CD14-positive monocyte (primary cell): ENCODE data around the gene HP. TPM values are rescaled to one million over a fixed set of nuclear protein-coding genes. Genes with fewer than 3 reads are reported as not detected.

ENCODE experiments used
- DNase-seq, 3 donors: peaks; one replicate each; pipeline ENCODE4 v3.0.0-alpha.2; 2011 to 2022
- H2AFZ ChIP-seq: 2 replicates; pipeline ENCODE4 v1.6.0; 2012; ENCODE audit warnings: mild to moderate bottlenecking, low read depth, low read length, inconsistent platforms; ENCODE audit not compliant: insufficient read depth, poor library complexity, severe bottlenecking
- H3K27ac ChIP-seq, 2 donors: 1 replicate in 1 of 2; 2 replicates in 1 of 2; pipeline ENCODE4 v1.5.1; 2012 to 2013; ENCODE audit warnings: low read length in 2 of 2, control low read depth in 1 of 2, inconsistent platforms in 1 of 2, low read depth in 1 of 2, mild to moderate bottlenecking in 1 of 2
- H3K27me3 ChIP-seq, 2 donors: one replicate each; pipeline versions ENCODE4 v1.6.0 to v1.6.1; 2011 to 2013; ENCODE audit warnings: low read length in 2 of 2; ENCODE audit not compliant: control insufficient read depth in 2 of 2, insufficient read depth in 2 of 2
- H3K36me3 ChIP-seq, 2 donors: replicated peaks in 1 of 2; 1 replicate in 1 of 2; 2 replicates in 1 of 2; pipeline versions ENCODE4 v1.5.1 to v1.6.1; 2012 to 2013; ENCODE audit warnings: low read length in 2 of 2, control low read depth in 1 of 2, inconsistent platforms in 1 of 2, mild to moderate bottlenecking in 1 of 2; ENCODE audit not compliant: insufficient read depth in 2 of 2, control insufficient read depth in 1 of 2
- H3K4me1 ChIP-seq, 2 donors: 1 replicate in 1 of 2; 2 replicates in 1 of 2; pipeline versions ENCODE4 v1.5.1 to v1.6.1; 2012 to 2013; ENCODE audit warnings: low read length in 2 of 2, control low read depth in 1 of 2, inconsistent platforms in 1 of 2, mild to moderate bottlenecking in 1 of 2, moderate library complexity in 1 of 2; ENCODE audit not compliant: insufficient read depth in 2 of 2, control insufficient read depth in 1 of 2
- H3K4me2 ChIP-seq: replicated peaks from 2 replicates; pipeline ENCODE3; 2012; ENCODE audit warnings: low read length, moderate library complexity, mild to moderate bottlenecking; ENCODE audit not compliant: poor library complexity, severe bottlenecking; ENCODE audit errors: extremely low read depth
- H3K4me3 ChIP-seq, 3 experiments: fragments of 200-600 bp in 1 of 3; sonication (generic) in 1 of 3; replicated peaks in 1 of 3; 1 replicate in 2 of 3; 2 replicates in 1 of 3; pipeline ENCODE4 v1.5.1; 2011 to 2013; ENCODE audit warnings: low read length in 3 of 3, mild to moderate bottlenecking in 3 of 3, control low read depth in 2 of 3, low read depth in 2 of 3, inconsistent platforms in 1 of 3, moderate library complexity in 1 of 3
- H3K79me2 ChIP-seq: 2 replicates; pipeline ENCODE4 v1.6.0; 2012; ENCODE audit warnings: mild to moderate bottlenecking, control low read depth, inconsistent platforms, low read length, moderate library complexity; ENCODE audit not compliant: insufficient read depth
- H3K9ac ChIP-seq: 2 replicates; pipeline ENCODE4 v1.6.0; 2017; ENCODE audit warnings: low read length, mild to moderate bottlenecking; ENCODE audit not compliant: insufficient read depth, poor library complexity, severe bottlenecking
- H3K9me3 ChIP-seq, 2 donors: replicated peaks in 1 of 2; 1 replicate in 1 of 2; 2 replicates in 1 of 2; pipeline versions ENCODE4 v1.5.1 to v1.6.1; 2012 to 2013; ENCODE audit warnings: low read length in 2 of 2, control low read depth in 1 of 2; ENCODE audit not compliant: control insufficient read depth in 1 of 2, insufficient read depth in 1 of 2
- H4K20me1 ChIP-seq: 2 replicates; pipeline ENCODE4 v1.6.0; 2012; ENCODE audit warnings: mild to moderate bottlenecking, low read length, control low read depth, moderate library complexity; ENCODE audit not compliant: insufficient read depth
- H3K27ac Mint-ChIP-seq, 7 donors: one replicate each; pipeline ENCODE4 v1.8.0; 2020; ENCODE audit warnings: mild to moderate bottlenecking in 7 of 7, mixed read lengths in 7 of 7, moderate library complexity in 6 of 7, inconsistent platforms in 2 of 7
- H3K27me3 Mint-ChIP-seq, 3 donors: one replicate each; pipeline ENCODE4 v1.8.0; 2021 to 2022; ENCODE audit warnings: low read depth in 3 of 3, mild to moderate bottlenecking in 3 of 3, mixed read lengths in 3 of 3, moderate library complexity in 3 of 3, inconsistent platforms in 1 of 3
- H3K36me3 Mint-ChIP-seq, 2 donors: one replicate each; pipeline ENCODE4 v1.8.0; 2020; ENCODE audit warnings: mixed read lengths in 2 of 2, inconsistent platforms in 1 of 2, mild to moderate bottlenecking in 1 of 2
- H3K4me1 Mint-ChIP-seq: one replicate; pipeline ENCODE4 v1.8.0; 2020; ENCODE audit warnings: mild to moderate bottlenecking, mixed read lengths
- H3K4me3 Mint-ChIP-seq, 2 donors: one replicate each; pipeline ENCODE4 v1.8.0; 2020; ENCODE audit warnings: mild to moderate bottlenecking in 2 of 2, mixed read lengths in 2 of 2, moderate library complexity in 1 of 2
- H3K9me3 Mint-ChIP-seq, 7 donors: one replicate each; pipeline ENCODE4 v1.8.0; 2020 to 2022; ENCODE audit warnings: mixed read lengths in 7 of 7, mild to moderate bottlenecking in 6 of 7, moderate library complexity in 6 of 7, inconsistent platforms in 2 of 7
- CTCF ChIP-seq: fragments of 200-600 bp; IDR thresholded peaks from one replicate; pipeline ENCODE4 v1.8.0; 2022; ENCODE audit warnings: antibody characterized with exemption, mild to moderate bottlenecking
- WGBS: methylation state at CpG from one replicate; pipeline ENCODE4 v1.1.5; 2013; ENCODE audit warnings: missing lambda C conversion rate; ENCODE audit not compliant: insufficient coverage; 5-methylcytosine and 5-hydroxymethylcytosine counted together
- intact Hi-C, 2 donors: fragments of 100-400 bp; cut with micrococcal nuclease; formaldehyde crosslinking; loops; one replicate each; pipeline versions ENCODE4 v1.15.0 to v1.15.1; 2023
- polyA plus RNA-seq, 3 donors: library from polyadenylated mRNA; depleted of rRNA in 1 of 3; unstranded in 2 of 3; stranded (reverse) in 1 of 3; fragments of 300-500 nt in 2 of 3; fragments of >200 nt in 1 of 3; fragmentation: Illumina TruSeq in 2 of 3; gene quantifications; 1 replicate in 2 of 3; 2 replicates in 1 of 3; pipeline ENCODE4 v1.2.3, GENCODE V29; 2012 to 2021

HP gene
- polyA plus RNA-seq, 3 donors = 9.3 to 59.4 (median 47.8) TPM

DNA sequence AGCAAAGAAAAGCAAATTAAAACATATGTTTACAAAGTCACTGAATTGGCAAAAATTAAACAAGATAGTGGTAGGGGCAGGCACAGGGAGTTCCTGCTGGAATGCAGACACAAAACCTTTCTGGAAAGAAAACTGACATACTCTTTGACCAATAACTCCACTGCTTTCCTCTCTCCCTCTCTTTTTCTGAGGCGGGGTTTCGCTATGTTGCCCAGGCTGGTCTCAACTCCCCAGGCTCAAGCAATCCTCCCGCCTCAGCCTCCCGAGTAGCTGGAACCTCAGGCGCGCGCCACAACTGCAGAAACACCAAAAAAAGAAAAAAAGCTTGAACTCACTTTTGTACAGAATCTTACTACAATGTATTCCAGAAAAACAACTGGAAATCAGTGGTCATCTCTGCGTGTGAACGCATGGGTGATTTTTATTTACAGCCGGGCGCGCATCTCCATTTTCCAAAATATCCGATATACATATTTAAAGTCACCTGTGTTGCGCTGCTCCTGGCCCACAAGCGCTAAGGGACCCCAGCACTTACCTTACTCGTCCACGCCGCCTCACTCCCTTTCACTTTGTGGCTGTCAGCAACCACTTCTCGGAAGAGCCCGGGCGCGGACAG lies 38.6 kb downstream of the HP start:
- Histone ChIP-seq H3K36me3 (peaks cover 47 to 60% of the 10 kb centered on the region in 2 donors), H3K27me3 (no peaks in the 10 kb centered on the region), H4K20me1 (peaks cover 32% of the 10 kb centered on the region), H3K9ac (peak overlapping the region; percentile 90), H2AFZ (peak overlapping the region; percentile 90), H3K4me3 (peak overlapping the region; percentile 75 to 100 (median 80)), H3K27ac (peak overlapping the region; percentile 83 to 93), H3K4me2 (peak overlapping the region; percentile 90), H3K9me3 (no peaks in the 10 kb centered on the region), H3K79me2 (peaks cover 75% of the 10 kb centered on the region), H3K4me1 (peaks cover 22 to 39% of the 10 kb centered on the region in 2 donors)
- Mint-ChIP-seq H3K4me1 (peaks cover 35% of the 10 kb centered on the region), H3K27me3 (no peaks in the 10 kb centered on the region), H3K9me3 (no peaks in the 10 kb centered on the region), H3K4me3 (peak overlapping the region; percentile 93 to 97), H3K36me3 (peaks cover 51 to 52% of the 10 kb centered on the region in 2 donors), H3K27ac (peak overlapping the region; percentile 91 to 98 (median 96))
- WGBS = 1% methylated on average over 17 of the region's 22 CpGs
- TF ChIP-seq CTCF = no peak
- intact Hi-C loops = loop anchor here in 1 of 2 donors (5.0 to 10.0 kb wide), 3 partner anchors 86 to 286 kb away; partner anchors contain the start of genes AP1G1, DHODH and IST1
- no peak for DNase-seq

GRCh38 chr16:72093448-72094265 lies 39.4 kb downstream of the HP start, which contains the start of the genes DHX38 and TXNL4B:
Gene DHX38, plus strand, starts transcription at chr16:72093847. Its CDS starts 2,311 bp downstream, at chr16:72096158.
Gene TXNL4B, minus strand, starts transcription at chr16:72093620. Its CDS starts 2,871 bp downstream, at chr16:72090749.
- under 1% methylated on average over 33 of the region's 43 CpGs for WGBS
- no peaks in the 10 kb centered on the region for H3K9me3 ChIP-seq
- peak within 1 kb of the TSS; percentile 91 to 98 (median 96) for H3K27ac Mint-ChIP-seq
- H3K36me3 Mint-ChIP-seq = peaks cover 49 to 50% of the 10 kb centered on the region in 2 donors
- no peak for TF ChIP-seq CTCF
- peak within 1 kb of the TSS; percentile 75 to 100 (median 80) for H3K4me3 ChIP-seq
- H3K36me3 ChIP-seq = peaks cover 46 to 60% of the 10 kb centered on the region in 2 donors
- H3K27ac ChIP-seq = peak within 1 kb of the TSS; percentile 83 to 93
- no peaks in the 10 kb centered on the region for H3K27me3 Mint-ChIP-seq
- H2AFZ ChIP-seq = peak within 1 kb of the TSS; percentile 90
- H3K27me3 ChIP-seq = no peaks in the 10 kb centered on the region
- H3K4me1 Mint-ChIP-seq = peaks cover 35% of the 10 kb centered on the region
- H4K20me1 ChIP-seq = peaks cover 32% of the 10 kb centered on the region
- H3K4me1 ChIP-seq = peaks cover 22 to 39% of the 10 kb centered on the region in 2 donors
- peak within 1 kb of the TSS; percentile 90 for H3K4me2 ChIP-seq
- H3K9ac ChIP-seq = peak within 1 kb of the TSS; percentile 90
- peaks cover 75% of the 10 kb centered on the region for H3K79me2 ChIP-seq
- peak; percentile 96 to 98 (median 96) for DNase-seq
- no peaks in the 10 kb centered on the region for H3K9me3 Mint-ChIP-seq
- intact Hi-C loops = loop anchor here in 1 of 2 donors (5.0 to 10.0 kb wide), 3 partner anchors 86 to 286 kb away; partner anchors contain the start of genes AP1G1, DHODH and IST1
- peak within 1 kb of the TSS; percentile 93 to 97 for H3K4me3 Mint-ChIP-seq
